Measurements from ENCODE around the gene SNTG2. TPM values are rescaled to one million over a fixed set of nuclear protein-coding genes. Genes with fewer than 3 reads are reported as not detected.

Gene SNTG2
- total and polyA plus RNA-seq, 10 of the 15 experiments (the other 5 are each of a cell fraction or from before 2014, with no cell fraction given) = not detected

- TF ChIP-seq PRDM15 (CRISPR knock-in tag; IDR thresholded peaks at IDR 0.05) = no peak
These were observed 218.2 kb downstream of the SNTG2 start (continued) for GRCh38 chr2:1168846-1169245.

GRCh38 chr2:1169291-1169949 is 218.8 kb downstream of the SNTG2 start:
- no peak overlapping the region for H3K27ac ChIP-seq (ENCODE audit: control insufficient read depth, insufficient read depth)
- no peak overlapping the region for H3K9ac ChIP-seq (ENCODE audit: control insufficient read depth, insufficient read depth, low read length)
- no peak overlapping the region for H3K4me3 ChIP-seq
- intact Hi-C loops (cut with micrococcal nuclease; ENCODE audit: unreplicated experiment) (no loop called here), in situ Hi-C loops (cut with MboI) (no loop called here)
- no peak for FAIRE-seq
- no peaks in the 10 kb centered on the region; the same call in 1 of the 3 replicates for H3K9me3 ChIP-seq (replicated peaks; ENCODE audit: control insufficient read depth, insufficient read depth, low read length)
- H3K79me2 ChIP-seq (ENCODE audit: control insufficient read depth, insufficient read depth, low read length) = no peaks in the 10 kb centered on the region
- no peaks in the 10 kb centered on the region for H3K4me1 ChIP-seq (ENCODE audit: control insufficient read depth, insufficient read depth, low read length)
- TF ChIP-seq CHD2 (IDR thresholded peaks at IDR 0.05; ENCODE audit: borderline replicate concordance, low read depth, low read length) = no peak
- TF ChIP-seq SUZ12 (IDR thresholded peaks at IDR 0.05; ENCODE audit: unreplicated experiment) = no peak
- TF ChIP-seq CHD4 (IDR thresholded peaks at IDR 0.05) = no peak
- no peaks in the 10 kb centered on the region for H4K20me1 ChIP-seq (ENCODE audit: control insufficient read depth, insufficient read depth)
- ATAC-seq = no peak
- DNase-seq (ENCODE audit: low read depth, low spot score) = no peak
- no peaks in the 10 kb centered on the region for H3K27me3 ChIP-seq (replicated peaks in 1 of 2; ENCODE audit: control insufficient read depth in 2 of 2, insufficient read depth in 2 of 2, low read length in 1 of 2)
- H3K36me3 ChIP-seq (ENCODE audit: control insufficient read depth in 2 of 2, insufficient read depth in 2 of 2, low read length in 1 of 2) = no peaks in the 10 kb centered on the region
- H2AFZ ChIP-seq (ENCODE audit: control insufficient read depth, low read depth, low read length) = no peak overlapping the region
- no peak overlapping the region for H3K4me2 ChIP-seq (ENCODE audit: control insufficient read depth, insufficient read depth)
- ChIA-PET SMC1A (ENCODE audit: uncharacterized antibody, unreplicated experiment) (no interaction called here), POLR2A (no interaction called here), RAD21 (ENCODE audit: unreplicated experiment) (no interaction called here), CTCF (no interaction called here)
- WGBS (ENCODE audit: insufficient coverage, insufficient replicate concordance, low lambda C conversion rate, missing lambda C conversion rate) = 47% methylated on average over 13 of the region's 13 CpGs
- no TSS peak for BruUV-seq (replicated peaks)
